Testis (tissue), 3 donors: ENCODE data around the gene TDRD9. TPM values are rescaled to one million over a fixed set of nuclear protein-coding genes. Genes with fewer than 3 reads are reported as not detected.

Experiments
- DNase-seq: peaks from one replicate; pipeline ENCODE4 v3.0.0-alpha.2; 2019
- H3K27ac ChIP-seq, 2 donors: fragments of 200-600 bp; sonication (generic); one replicate each; pipeline ENCODE4 v1.5.1; 2019
- H3K27me3 ChIP-seq: fragments of 200-600 bp; sonication (generic); one replicate; pipeline ENCODE4 v1.5.1; 2019
- H3K36me3 ChIP-seq: fragments of 200-600 bp; sonication (generic); one replicate; pipeline ENCODE4 v1.5.1; 2017; ENCODE audit warnings: low read depth; ENCODE audit errors: missing control alignments
- H3K4me1 ChIP-seq: fragments of 200-600 bp; sonication (generic); one replicate; pipeline ENCODE4 v1.5.1; 2019
- H3K4me3 ChIP-seq, 2 donors: fragments of 200-600 bp; sonication (generic); one replicate each; pipeline ENCODE4 v1.5.1; 2017 to 2019
- H3K9me3 ChIP-seq: fragments of 200-600 bp; sonication (generic); one replicate; pipeline ENCODE4 v1.5.1; 2017
- POLR2A ChIP-seq: fragments of 450-650 bp; IDR thresholded peaks from one replicate; pipeline ENCODE4 v1.6.1; 2017; ENCODE audit warnings: antibody characterized with exemption, mild to moderate bottlenecking, moderate library complexity
- WGBS, 2 donors: methylation state at CpG; one replicate each; pipeline ENCODE4 v1.1.5; 2018; 5-methylcytosine and 5-hydroxymethylcytosine counted together
- intact Hi-C: fragments of 100-400 bp; cut with DNase I; formaldehyde crosslinking; loops from one replicate; pipeline ENCODE4 v1.15.1; 2023; ENCODE audit warnings: low total_unique reads
- polyA plus RNA-seq: library from polyadenylated mRNA; stranded (reverse); fragments of 350-450 nt; fragmentation: Illumina TruSeq; extraction: RNeasy Lipid Tissue Mini Kit (QIAGEN cat#74804); gene quantifications from one replicate; pipeline ENCODE4 v1.2.3, GENCODE V29; 2014; ENCODE audit warnings: low read depth, low replicate concordance; ENCODE audit not compliant: insufficient read depth
- total RNA-seq, 2 donors: library from RNA; depleted of rRNA; stranded (reverse); fragments of >200 nt; gene quantifications; one replicate each; pipeline ENCODE4 v1.2.3, GENCODE V29; 2016
- TF ChIP-seq, protein P1 (sequence below), 3 experiments: fragments of 450-650 bp in 2 of 3; fragments of 200-600 bp in 1 of 3; sonication (generic) in 1 of 3; IDR thresholded peaks; one replicate each; pipeline ENCODE4 v1.5.1; 2016 to 2019; ENCODE audit warnings: antibody characterized with exemption in 3 of 3, mild to moderate bottlenecking in 2 of 3, moderate library complexity in 1 of 3

The TDRD9 gene
- total and polyA plus RNA-seq, 3 donors from 2014 or later: 41.8 to 72.8 (median 68.5) TPM

DNA sequence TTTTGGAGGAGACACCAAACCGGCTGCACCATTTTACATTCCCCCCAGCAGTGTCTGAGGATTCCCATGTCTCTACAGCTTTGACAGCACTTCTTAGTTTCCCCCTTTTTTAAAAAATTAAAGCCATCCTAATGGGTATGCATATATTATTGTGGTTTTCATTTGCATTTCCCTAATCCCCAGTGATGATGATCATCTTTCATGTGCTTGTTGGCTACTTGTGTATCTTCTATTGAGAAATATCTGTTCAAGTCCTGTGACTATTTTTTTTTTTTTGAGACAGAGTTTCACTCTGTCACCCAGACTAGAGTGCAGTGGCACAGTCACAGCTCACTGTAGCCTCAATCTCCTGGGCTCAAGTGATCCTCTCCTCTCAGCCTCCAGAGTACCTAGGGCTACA, 134.0 kb downstream of the TDRD9 start:
- H3K27me3 ChIP-seq: no peaks in the 10 kb centered on the region
- intact Hi-C loops: no loop called here
- H3K27ac ChIP-seq: no peak overlapping the region
- no peak for DNase-seq
- 83 to 92% methylated on average over 1 of the region's 1 CpG for WGBS, 2 donors
- TF ChIP-seq, protein P1, sequence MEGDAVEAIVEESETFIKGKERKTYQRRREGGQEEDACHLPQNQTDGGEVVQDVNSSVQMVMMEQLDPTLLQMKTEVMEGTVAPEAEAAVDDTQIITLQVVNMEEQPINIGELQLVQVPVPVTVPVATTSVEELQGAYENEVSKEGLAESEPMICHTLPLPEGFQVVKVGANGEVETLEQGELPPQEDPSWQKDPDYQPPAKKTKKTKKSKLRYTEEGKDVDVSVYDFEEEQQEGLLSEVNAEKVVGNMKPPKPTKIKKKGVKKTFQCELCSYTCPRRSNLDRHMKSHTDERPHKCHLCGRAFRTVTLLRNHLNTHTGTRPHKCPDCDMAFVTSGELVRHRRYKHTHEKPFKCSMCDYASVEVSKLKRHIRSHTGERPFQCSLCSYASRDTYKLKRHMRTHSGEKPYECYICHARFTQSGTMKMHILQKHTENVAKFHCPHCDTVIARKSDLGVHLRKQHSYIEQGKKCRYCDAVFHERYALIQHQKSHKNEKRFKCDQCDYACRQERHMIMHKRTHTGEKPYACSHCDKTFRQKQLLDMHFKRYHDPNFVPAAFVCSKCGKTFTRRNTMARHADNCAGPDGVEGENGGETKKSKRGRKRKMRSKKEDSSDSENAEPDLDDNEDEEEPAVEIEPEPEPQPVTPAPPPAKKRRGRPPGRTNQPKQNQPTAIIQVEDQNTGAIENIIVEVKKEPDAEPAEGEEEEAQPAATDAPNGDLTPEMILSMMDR (IDR thresholded peaks at IDR 0.05): no peak
- TF ChIP-seq POLR2A: no peak
- no peaks in the 10 kb centered on the region for H3K4me1 ChIP-seq
- no peak overlapping the region for H3K4me3 ChIP-seq
- H3K36me3 ChIP-seq: no peaks in the 10 kb centered on the region
- H3K9me3 ChIP-seq: no peaks in the 10 kb centered on the region

DNA sequence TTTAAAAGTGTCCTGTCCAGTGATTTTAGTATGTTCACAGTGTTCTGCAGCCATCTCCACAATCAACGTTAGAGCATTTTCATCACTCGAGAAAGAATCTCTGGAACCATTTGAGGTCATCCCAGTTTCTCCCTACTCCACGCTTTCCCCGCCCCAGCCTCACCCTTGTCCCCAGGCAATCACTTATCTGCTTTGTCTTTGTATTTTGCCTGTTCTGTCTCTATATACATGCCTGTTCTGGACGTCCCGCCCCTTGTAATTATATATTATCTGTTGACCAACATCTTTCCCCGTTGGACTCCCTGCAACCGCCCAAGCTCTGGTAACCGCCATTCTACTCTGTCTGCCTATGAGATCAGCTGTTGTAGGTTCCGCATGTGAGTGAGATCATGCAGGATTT, 135.7 kb downstream of the TDRD9 start:
- Histone ChIP-seq H3K4me1 (no peaks in the 10 kb centered on the region), H3K27me3 (no peaks in the 10 kb centered on the region), H3K4me3 (no peak overlapping the region), H3K27ac (no peak overlapping the region), H3K9me3 (no peaks in the 10 kb centered on the region), H3K36me3 (no peaks in the 10 kb centered on the region)
- intact Hi-C loops: no loop called here
- DNase-seq: no peak
- TF ChIP-seq, protein P1 (IDR thresholded peaks at IDR 0.05): no peak
- TF ChIP-seq POLR2A: no peak
- 78 to 90% methylated on average over 9 to 10 of the region's 10 CpGs for WGBS, 2 donors

GRCh38 chr14:104066279-104066678, 138.0 kb downstream of the TDRD9 start:
- intact Hi-C loops: no loop called here

DNA sequence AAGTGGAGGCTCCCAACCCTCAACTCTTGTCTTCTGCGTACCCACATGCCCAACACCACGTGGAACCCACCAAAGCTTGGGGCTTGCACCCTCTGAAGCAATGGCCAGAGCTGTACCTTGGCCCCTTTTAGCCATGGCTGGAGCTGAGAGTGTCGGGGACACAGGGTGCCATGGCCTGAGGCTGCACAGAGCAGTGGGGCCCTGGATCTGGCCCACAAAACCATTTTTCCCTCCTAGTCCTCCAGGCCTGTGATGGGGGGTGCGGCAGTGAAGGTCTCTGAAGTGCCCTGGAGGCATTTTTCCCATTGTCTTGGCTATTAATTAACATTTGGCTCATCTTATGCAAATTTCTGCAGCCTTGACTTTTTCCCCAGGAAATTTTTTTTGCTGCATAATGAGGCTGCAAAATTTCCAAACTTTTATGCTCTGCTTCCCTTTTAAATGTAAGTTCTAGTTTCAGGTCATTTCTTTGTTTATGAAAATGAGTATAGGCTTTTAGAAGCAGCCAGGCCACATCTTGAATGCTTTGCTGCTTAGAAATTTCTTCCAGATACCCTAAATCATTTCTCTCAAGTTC, 138.6 kb downstream of the TDRD9 start:
- Histone ChIP-seq H3K27me3 (no peaks in the 10 kb centered on the region), H3K27ac (no peak overlapping the region), H3K4me1 (no peaks in the 10 kb centered on the region), H3K4me3 (no peak overlapping the region), H3K9me3 (no peaks in the 10 kb centered on the region), H3K36me3 (no peaks in the 10 kb centered on the region)
- intact Hi-C loops: no loop called here
- DNase-seq: no peak
- TF ChIP-seq, protein P1 (IDR thresholded peaks at IDR 0.05): no peak
- TF ChIP-seq POLR2A: no peak
- WGBS, 2 donors: 80 to 85% methylated on average over 4 of the region's 4 CpGs

More at GRCh38 chr14:104066279-104066678, 138.0 kb downstream of the TDRD9 start:
- no peak for DNase-seq
- Histone ChIP-seq H3K4me3 (no peak overlapping the region), H3K27ac (no peak overlapping the region), H3K27me3 (no peaks in the 10 kb centered on the region), H3K4me1 (no peaks in the 10 kb centered on the region), H3K36me3 (no peaks in the 10 kb centered on the region), H3K9me3 (no peaks in the 10 kb centered on the region)
- TF ChIP-seq POLR2A: no peak
- TF ChIP-seq, protein P1 (IDR thresholded peaks at IDR 0.05): no peak
- 89 to 96% methylated on average over 5 of the region's 5 CpGs for WGBS, 2 donors

DNA sequence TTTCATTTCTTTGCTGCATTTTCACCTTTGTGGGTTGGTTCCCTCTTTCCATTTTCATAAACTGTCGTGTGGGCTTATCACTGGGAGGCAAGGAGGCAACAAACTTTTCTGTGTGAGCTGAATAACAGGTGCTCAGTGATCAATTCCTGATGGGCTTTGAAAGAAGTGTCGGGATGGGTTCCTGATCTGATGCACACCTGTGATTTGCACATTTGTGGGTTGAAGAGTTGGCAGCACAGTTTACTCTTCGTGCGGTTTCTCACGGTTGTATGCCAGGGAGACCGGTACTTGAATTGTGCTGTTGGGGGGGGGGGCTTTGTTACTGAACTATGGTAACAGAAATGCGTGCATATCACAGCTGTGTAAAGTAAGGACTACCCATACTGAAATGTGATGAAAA, 141.3 kb downstream of the TDRD9 start:
- H3K4me3 ChIP-seq: no peak overlapping the region
- no peaks in the 10 kb centered on the region for H3K4me1 ChIP-seq
- no peak for TF ChIP-seq POLR2A
- TF ChIP-seq, protein P1 (IDR thresholded peaks at IDR 0.05): no peak
- WGBS, 2 donors: 88 to 94% methylated on average over 7 of the region's 7 CpGs
- DNase-seq: no peak
- no peak overlapping the region for H3K27ac ChIP-seq
- H3K9me3 ChIP-seq: no peaks in the 10 kb centered on the region
- no peaks in the 10 kb centered on the region for H3K27me3 ChIP-seq
- intact Hi-C loops: no loop called here
- no peaks in the 10 kb centered on the region for H3K36me3 ChIP-seq
